AG10803 (cell line): ENCODE measurements around the gene MMP28.

Source experiments
- DNase-seq: peaks from one replicate; pipeline ENCODE4 v3.0.0; 2010; ENCODE audit warnings: low read depth
- H3K4me3 ChIP-seq: 2 replicates; pipeline ENCODE4 v1.5.1; 2011; ENCODE audit warnings: mild to moderate bottlenecking, low read length, control low read depth
- CTCF ChIP-seq: conservative IDR thresholded peaks from 2 replicates; pipeline ENCODE4 v1.5.1; 2011; ENCODE audit warnings: mild to moderate bottlenecking, low read length, control low read depth, inconsistent platforms

The MMP28 gene

GRCh38 chr17:35788477-35789368 is 6.7 kb downstream of the MMP28 start:
- no peak for TF ChIP-seq CTCF
- peak; percentile 80 for DNase-seq
- H3K4me3 ChIP-seq: no peak overlapping the region

GRCh38 chr17:35786941-35787432 is 8.5 kb downstream of the MMP28 start:
- no peak for DNase-seq
- no peak for TF ChIP-seq CTCF
- no peak overlapping the region for H3K4me3 ChIP-seq

- no peak for DNase-seq
- no peak overlapping the region for H3K4me3 ChIP-seq
- TF ChIP-seq CTCF: no peak
These were observed 10.5 kb downstream of the MMP28 start for GRCh38 chr17:35784895-35785294.

DNA sequence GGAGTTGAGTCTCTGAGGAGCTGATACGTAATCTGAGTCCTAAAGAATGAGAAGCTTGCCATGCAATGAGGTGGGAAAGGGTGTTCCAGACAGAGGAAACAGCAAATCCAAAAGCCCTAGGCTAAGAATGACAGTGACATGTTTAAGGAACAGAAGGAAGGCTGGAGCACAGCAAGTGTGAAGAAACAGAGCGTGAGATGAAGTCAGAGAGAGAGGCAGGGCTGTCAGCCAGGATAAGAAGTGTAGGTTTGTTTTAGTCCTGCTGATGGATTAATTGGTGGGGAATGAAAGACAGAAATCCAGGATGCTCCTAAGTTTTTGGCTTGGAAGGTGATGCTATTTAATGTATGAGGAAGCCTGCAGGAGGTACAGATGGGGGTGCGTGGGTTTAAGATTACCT is 14.5 kb downstream of the MMP28 start:
- TF ChIP-seq CTCF: no peak
- DNase-seq: no peak
- no peak overlapping the region for H3K4me3 ChIP-seq

DNA sequence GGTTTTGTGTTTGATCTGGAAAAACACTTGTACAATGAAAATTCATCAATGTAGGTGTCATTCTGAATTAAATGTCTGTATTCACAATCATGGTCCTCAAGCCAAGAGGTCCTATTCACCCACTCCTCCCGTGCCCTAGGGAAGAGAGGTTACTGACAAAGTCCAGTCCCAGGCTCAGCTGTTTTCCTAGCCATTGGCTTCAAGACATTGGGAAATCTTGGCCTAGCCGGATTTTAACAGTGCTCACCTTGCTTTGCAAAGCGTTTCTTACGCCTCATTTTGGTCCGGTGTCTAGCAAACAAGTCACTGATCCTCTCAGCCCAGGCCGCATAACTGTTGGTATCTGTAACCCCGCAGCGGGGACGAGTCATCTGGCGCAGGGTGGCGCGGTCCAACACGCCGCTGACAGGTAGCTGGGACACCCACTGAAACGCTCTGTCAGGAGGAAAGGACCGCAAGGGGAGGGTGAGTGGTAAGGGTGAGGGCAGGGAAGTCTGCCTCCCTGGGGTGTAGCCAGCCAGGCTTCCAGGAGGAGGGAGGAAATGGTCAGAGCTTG is 16.7 kb downstream of the MMP28 start:
- DNase-seq: peak; percentile 5
- H3K4me3 ChIP-seq: no peak overlapping the region
- no peak for TF ChIP-seq CTCF

DNA sequence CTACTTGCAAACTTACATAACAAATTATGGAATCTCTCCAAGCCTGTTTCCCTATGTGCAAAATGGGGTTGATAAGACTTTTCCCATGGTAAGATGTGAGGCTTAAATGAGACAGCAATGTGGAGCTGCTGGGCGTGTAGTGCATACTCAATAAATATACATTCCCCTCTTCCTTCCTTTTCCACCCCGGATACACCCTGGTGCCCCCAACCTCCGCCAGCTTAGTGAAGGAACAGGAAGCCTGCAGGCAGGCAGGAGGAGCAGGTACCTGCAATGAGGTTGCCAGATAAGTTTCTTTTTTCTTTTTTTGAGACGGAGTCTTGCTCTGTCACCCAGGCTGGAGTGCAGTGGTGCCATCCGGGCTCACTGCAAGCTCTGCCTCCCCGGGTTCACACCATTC is 19.9 kb downstream of the MMP28 start:
- no peak overlapping the region for H3K4me3 ChIP-seq

More for the DNA sequence above, 19.9 kb downstream of the MMP28 start:
- no peak for DNase-seq
- TF ChIP-seq CTCF: no peak
